OCI-LY1 (cell line): ENCODE data around the gene F11R.

Source experiments
- H2AFZ ChIP-seq: fragments of 200-600 bp; sonication (generic), shearing (Covaris generic); 2 replicates; pipeline ENCODE4 v1.6.0; 2014; ENCODE audit warnings: antibody characterized with exemption, mild to moderate bottlenecking, low read length
- H3F3A ChIP-seq: fragments of 200-600 bp; sonication (generic), shearing (Covaris generic); 2 replicates; pipeline ENCODE4 v1.6.0; 2014; ENCODE audit warnings: mild to moderate bottlenecking, antibody characterized with exemption, low read length, moderate library complexity; ENCODE audit not compliant: insufficient read depth
- H3K27ac ChIP-seq: fragments of 200-600 bp; sonication (generic); 2 replicates; pipeline ENCODE4 v1.5.1; 2014; ENCODE audit warnings: low read length, mixed run types, mild to moderate bottlenecking, low read depth; ENCODE audit not compliant: poor library complexity, severe bottlenecking
- H3K27me3 ChIP-seq: fragments of 200-600 bp; sonication (generic); 2 replicates; pipeline ENCODE4 v1.6.0; 2014; ENCODE audit warnings: antibody characterized with exemption, mild to moderate bottlenecking, low read length, moderate library complexity; ENCODE audit not compliant: insufficient read depth
- H3K36me3 ChIP-seq: fragments of 200-600 bp; sonication (generic); 2 replicates; pipeline ENCODE4 v1.6.1; 2014; ENCODE audit warnings: mild to moderate bottlenecking, antibody characterized with exemption, low read length, moderate library complexity, mixed read lengths; ENCODE audit not compliant: insufficient read depth
- H3K4me1 ChIP-seq: fragments of 200-600 bp; sonication (generic); 2 replicates; pipeline ENCODE4 v1.5.1; 2014; ENCODE audit warnings: mild to moderate bottlenecking, low read length, moderate library complexity; ENCODE audit not compliant: insufficient read depth, severe bottlenecking
- H3K4me2 ChIP-seq: fragments of 200-600 bp; sonication (generic), shearing (Covaris generic); 2 replicates; pipeline ENCODE4 v1.6.1; 2014; ENCODE audit warnings: low read length
- H3K4me3 ChIP-seq: fragments of 200-600 bp; sonication (generic); 2 replicates; pipeline ENCODE4 v1.5.1; 2014; ENCODE audit warnings: low read length, low read depth, mild to moderate bottlenecking, mixed read lengths; ENCODE audit not compliant: poor library complexity, severe bottlenecking
- H3K79me2 ChIP-seq: fragments of 200-600 bp; shearing (Covaris generic); 2 replicates; pipeline ENCODE4 v1.6.1; 2016; ENCODE audit warnings: mixed run types, low read length, mixed read lengths; ENCODE audit not compliant: insufficient read depth
- H3K9ac ChIP-seq: fragments of 200-600 bp; sonication (generic), shearing (Covaris generic); 2 replicates; pipeline ENCODE4 v1.6.1; 2014; ENCODE audit warnings: mild to moderate bottlenecking, low read length, mixed read lengths
- H3K9me2 ChIP-seq: fragments of 200-600 bp; sonication (generic), shearing (Covaris generic); 2 replicates; pipeline ENCODE4 v1.6.1; 2014; ENCODE audit warnings: low read depth, mild to moderate bottlenecking, low read length, mixed read lengths
- H3K9me3 ChIP-seq: fragments of 200-600 bp; shearing (Covaris generic); 2 replicates; pipeline ENCODE4 v1.6.1; 2014; ENCODE audit warnings: low read length, mixed read lengths
- H4K20me1 ChIP-seq: fragments of 200-600 bp; sonication (generic), shearing (Covaris generic); 2 replicates; pipeline ENCODE4 v1.6.0; 2016; ENCODE audit warnings: mild to moderate bottlenecking, low read length; ENCODE audit not compliant: insufficient read depth
- EZH2 ChIP-seq: fragments of 200-600 bp; sonication (generic), shearing (Covaris generic); IDR thresholded peaks from 2 replicates; pipeline ENCODE4 v1.8.0; 2017; ENCODE audit warnings: borderline replicate concordance, mixed run types, mild to moderate bottlenecking, antibody characterized with exemption, low read length, moderate library complexity, mixed read lengths
- TF ChIP-seq, protein P1 (sequence below): fragments of 200-600 bp; sonication (generic), shearing (Covaris generic); IDR thresholded peaks from 2 replicates; pipeline ENCODE4 v1.5.1; 2017; ENCODE audit warnings: mild to moderate bottlenecking, antibody characterized with exemption, low read length, moderate library complexity, mixed read lengths

The F11R gene

DNA sequence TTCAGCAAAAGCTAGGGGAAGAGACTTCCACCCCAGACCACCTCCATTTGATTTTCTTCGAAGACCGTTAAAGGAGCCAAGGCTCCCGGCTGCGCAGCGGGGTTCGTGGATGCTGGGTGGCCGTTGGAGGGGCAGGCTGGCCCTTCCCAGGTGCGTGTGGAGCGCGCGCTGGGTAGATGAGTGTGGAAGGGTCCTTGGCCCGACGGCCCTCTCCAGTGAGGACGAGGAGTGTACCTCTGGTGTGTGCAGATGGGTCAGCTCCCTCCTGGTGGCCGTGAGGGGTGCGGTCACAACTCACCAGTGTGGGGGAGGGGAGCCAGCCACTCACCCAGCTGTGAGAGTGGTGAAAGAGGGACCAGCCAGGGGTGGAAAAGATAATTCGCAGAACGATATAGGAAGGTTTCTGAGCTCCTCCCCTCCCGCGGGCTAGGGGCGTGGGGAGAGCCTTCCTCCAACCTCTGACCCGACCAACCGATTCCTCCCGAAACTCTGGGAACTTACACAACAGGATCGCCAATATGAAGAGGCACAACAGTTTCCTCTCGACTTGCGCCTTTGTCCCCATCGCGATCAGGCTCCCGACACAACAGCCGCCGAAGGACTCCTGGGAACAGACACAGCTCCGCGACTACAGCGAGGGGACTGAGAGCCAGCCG lies at the start of gene F11R:
TSS of gene F11R (minus strand) at position 644 of the 656 bp plus-strand sequence. CDS start at position 565, 79 bp downstream.
- Histone ChIP-seq H3K27me3 (no peaks in the 10 kb centered on the region), H3F3A (0 out of 2 replicates have a peak, but pooled peaks cover 3% of the 10 kb centered on the region), H3K36me3 (no peaks in the 10 kb centered on the region), H3K79me2 (peaks cover 6% of the 10 kb centered on the region), H3K9ac (peak within 1 kb of the TSS; percentile 72), H3K4me2 (peak within 1 kb of the TSS; percentile 91), H2AFZ (peak within 1 kb of the TSS; percentile 30; the same call in 1 of the 2 replicates), H4K20me1 (no peaks in the 10 kb centered on the region), H3K4me1 (peaks cover 41% of the 10 kb centered on the region), H3K4me3 (peak within 1 kb of the TSS; percentile 76), H3K27ac (peak within 1 kb of the TSS; percentile 57), H3K9me2 (no peaks in the 10 kb centered on the region), H3K9me3 (no peaks in the 10 kb centered on the region)
- TF ChIP-seq, protein P1, sequence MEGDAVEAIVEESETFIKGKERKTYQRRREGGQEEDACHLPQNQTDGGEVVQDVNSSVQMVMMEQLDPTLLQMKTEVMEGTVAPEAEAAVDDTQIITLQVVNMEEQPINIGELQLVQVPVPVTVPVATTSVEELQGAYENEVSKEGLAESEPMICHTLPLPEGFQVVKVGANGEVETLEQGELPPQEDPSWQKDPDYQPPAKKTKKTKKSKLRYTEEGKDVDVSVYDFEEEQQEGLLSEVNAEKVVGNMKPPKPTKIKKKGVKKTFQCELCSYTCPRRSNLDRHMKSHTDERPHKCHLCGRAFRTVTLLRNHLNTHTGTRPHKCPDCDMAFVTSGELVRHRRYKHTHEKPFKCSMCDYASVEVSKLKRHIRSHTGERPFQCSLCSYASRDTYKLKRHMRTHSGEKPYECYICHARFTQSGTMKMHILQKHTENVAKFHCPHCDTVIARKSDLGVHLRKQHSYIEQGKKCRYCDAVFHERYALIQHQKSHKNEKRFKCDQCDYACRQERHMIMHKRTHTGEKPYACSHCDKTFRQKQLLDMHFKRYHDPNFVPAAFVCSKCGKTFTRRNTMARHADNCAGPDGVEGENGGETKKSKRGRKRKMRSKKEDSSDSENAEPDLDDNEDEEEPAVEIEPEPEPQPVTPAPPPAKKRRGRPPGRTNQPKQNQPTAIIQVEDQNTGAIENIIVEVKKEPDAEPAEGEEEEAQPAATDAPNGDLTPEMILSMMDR = no peak
- TF ChIP-seq EZH2 = no peak

DNA sequence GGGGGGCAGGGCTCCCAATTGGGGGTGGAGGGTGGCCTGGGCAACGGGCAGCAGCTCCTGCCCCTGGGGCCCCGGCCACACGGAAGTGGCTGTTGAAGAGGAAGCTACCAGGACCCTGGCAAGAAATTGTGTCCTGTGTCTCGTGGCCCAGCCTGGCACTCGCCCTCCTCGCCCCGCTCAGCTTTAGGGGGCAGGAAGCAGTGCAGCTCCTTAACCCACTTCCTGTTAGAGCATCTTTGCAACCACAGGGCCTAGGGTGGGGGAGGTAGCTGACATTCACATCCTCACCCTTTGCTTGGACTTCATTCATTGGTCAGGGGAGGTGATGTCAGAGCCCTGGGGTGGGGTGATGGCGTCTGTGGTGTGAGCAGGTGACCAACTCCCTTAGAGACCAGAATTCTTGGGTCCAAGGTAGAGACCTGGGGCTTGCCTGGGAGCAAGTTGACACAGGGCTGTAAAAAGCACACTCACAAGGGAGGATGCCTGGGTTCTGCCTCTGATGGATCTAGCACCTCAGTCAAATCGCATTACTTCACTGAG lies 48.8 kb upstream of the F11R start, which contains the start of gene ARHGAP30:
TSS of gene ARHGAP30 (minus strand) at position 161 of the 540 bp plus-strand sequence. CDS start 267 bp downstream, outside the sequence.
- no peaks in the 10 kb centered on the region for H3F3A ChIP-seq
- peak within 1 kb of the TSS; percentile 85 for H3K27ac ChIP-seq
- TF ChIP-seq EZH2 = no peak
- TF ChIP-seq, protein P1 = no peak
- H3K9ac ChIP-seq = peak within 1 kb of the TSS; percentile 95
- H3K4me2 ChIP-seq = peak within 1 kb of the TSS; percentile 88
- H3K4me1 ChIP-seq = peaks cover 29% of the 10 kb centered on the region
- H3K36me3 ChIP-seq = peaks cover 5% of the 10 kb centered on the region; the same call in 1 of the 2 replicates
- no peaks in the 10 kb centered on the region for H4K20me1 ChIP-seq
- no peaks in the 10 kb centered on the region for H3K27me3 ChIP-seq
- H2AFZ ChIP-seq = no peak within 1 kb of the TSS
- H3K9me3 ChIP-seq = peaks cover 3% of the 10 kb centered on the region; the same call in 1 of the 2 replicates
- 0 out of 2 replicates have a peak, but pooled peaks cover 16% of the 10 kb centered on the region for H3K79me2 ChIP-seq
- peak within 1 kb of the TSS; percentile 83 for H3K4me3 ChIP-seq
- no peaks in the 10 kb centered on the region for H3K9me2 ChIP-seq

DNA sequence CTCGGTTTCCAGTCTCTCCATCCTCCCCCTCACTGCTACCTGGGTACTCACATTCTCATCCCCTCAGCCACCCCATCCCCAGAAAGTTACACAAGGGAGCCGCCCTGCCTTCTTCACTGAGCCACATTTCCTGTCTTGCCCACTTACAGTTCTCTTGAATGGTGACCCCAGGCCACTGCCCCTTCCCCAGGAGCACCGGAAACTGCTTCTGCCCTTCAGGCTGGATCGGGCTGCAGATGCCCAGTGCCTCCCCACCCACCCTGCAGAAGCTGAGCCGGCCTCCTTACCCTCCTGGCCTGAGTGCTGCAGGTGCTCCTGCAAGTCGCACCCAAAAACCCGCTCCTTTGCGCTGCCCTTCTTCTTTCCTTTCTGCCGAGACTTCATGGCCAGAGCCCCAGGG lies 48.3 kb upstream of the F11R start:
- no peaks in the 10 kb centered on the region for H3F3A ChIP-seq
- H3K27ac ChIP-seq = peak overlapping the region; percentile 85
- peaks cover 3% of the 10 kb centered on the region; the same call in 1 of the 2 replicates for H3K9me3 ChIP-seq
- H3K4me3 ChIP-seq = peak overlapping the region; percentile 83
- no peaks in the 10 kb centered on the region for H3K9me2 ChIP-seq
- H3K4me2 ChIP-seq = peak overlapping the region; percentile 88
- H3K9ac ChIP-seq = peak overlapping the region; percentile 95
- 0 out of 2 replicates have a peak, but pooled peaks cover 16% of the 10 kb centered on the region for H3K79me2 ChIP-seq
- no peaks in the 10 kb centered on the region for H3K27me3 ChIP-seq
- TF ChIP-seq, protein P1 = no peak
- TF ChIP-seq EZH2 = no peak
- peaks cover 5% of the 10 kb centered on the region; the same call in 1 of the 2 replicates for H3K36me3 ChIP-seq
- peaks cover 29% of the 10 kb centered on the region for H3K4me1 ChIP-seq
- no peaks in the 10 kb centered on the region for H4K20me1 ChIP-seq
- H2AFZ ChIP-seq = no peak overlapping the region
